Stimulated activated CD4-positive, alpha-beta T cell treated with anti-CD3 and anti-CD28 coated beads, Interleukin-1b, Interleukin-23, amount 100 ng/mL, for 4 hours (primary cell): ENCODE results near the gene CYBC1.
"Not testable (repeated sequence)": the region's sequence is repeated elsewhere in the genome, so short reads cannot be mapped to it uniquely, and the experiment has no call there.

Experiments used
- DNase-seq, 2 donors: peaks; one replicate each; pipeline ENCODE4 v3.0.0-alpha.2; 2020; ENCODE audit warnings: low read depth in 2 of 2

Gene CYBC1

DNA sequence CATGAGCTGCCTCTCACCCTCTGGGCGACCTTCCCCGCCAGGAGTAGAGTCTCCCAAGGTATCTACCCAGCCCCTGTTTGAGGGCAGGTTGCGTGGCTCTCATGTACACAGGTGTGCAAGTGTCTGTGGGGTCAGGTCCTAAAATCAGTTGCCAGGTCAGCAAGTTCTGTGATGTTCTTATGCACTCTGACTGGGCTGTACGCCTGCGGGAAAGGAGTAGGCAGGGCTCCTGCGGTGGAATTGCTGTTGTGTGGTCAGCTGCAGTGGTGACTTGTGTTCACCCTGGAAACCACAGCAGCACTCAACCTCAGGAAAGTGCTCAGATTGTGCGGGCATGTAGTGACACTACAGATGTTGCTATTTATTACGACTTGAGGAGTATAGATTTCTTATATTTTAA lies 27.4 kb upstream of the CYBC1 start:
- DNase-seq: no peak

DNA sequence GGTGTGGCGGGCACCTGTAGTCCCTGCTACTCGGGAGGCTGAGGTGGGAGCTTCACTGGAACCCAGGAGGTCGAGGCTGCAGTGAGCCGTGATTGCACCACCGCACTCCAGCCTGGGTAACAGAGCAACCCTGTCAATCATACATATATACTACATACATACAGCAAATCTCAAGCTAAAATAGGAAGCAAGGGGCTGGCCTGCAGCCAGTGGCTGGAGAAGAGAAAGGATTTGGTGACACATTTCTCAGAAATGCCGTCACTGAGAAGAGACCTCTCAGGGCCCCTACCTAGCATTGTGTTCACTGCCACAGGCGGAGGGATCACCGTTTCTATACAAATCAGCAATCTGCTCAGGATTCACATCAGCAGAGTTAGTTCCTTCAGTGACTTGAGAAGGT lies 24.9 kb upstream of the CYBC1 start:
- DNase-seq: no peak

DNA sequence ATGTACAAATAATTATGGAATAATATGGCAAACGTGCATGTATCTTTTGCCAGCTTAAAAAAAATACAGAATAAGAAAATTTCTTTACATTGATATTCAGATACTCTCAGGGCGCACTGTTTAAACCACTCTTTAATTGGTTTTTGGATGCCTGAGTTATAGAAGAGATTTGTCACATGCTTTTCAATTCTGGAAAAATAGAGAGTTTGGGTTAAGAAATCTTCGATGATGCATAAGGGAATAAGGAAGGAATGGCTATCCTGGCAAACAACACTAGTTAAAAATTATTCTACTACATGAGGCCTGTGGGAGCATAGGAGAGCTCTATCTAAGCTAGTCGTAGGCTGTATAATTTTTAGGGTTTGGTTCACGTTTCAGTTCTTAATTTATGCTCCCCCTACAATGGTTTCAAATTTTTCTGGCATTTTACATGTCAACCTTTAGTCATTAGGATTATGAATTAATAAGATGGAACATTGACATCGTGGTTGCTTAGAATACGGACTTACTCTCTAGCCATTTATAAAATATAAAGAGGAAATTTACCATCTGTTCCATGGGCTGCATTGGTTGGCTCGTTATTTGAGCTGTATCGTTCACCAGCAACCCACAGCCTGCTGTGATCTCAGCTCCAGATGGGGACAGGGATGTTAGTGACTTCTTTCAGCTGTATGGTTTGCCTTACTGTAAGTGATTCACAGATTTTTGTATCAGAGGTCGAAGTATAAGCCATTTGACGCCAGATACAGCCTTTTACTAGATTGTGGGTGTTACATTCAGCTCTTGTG lies 23.9 kb upstream of the CYBC1 start:
- no peak for DNase-seq

DNA sequence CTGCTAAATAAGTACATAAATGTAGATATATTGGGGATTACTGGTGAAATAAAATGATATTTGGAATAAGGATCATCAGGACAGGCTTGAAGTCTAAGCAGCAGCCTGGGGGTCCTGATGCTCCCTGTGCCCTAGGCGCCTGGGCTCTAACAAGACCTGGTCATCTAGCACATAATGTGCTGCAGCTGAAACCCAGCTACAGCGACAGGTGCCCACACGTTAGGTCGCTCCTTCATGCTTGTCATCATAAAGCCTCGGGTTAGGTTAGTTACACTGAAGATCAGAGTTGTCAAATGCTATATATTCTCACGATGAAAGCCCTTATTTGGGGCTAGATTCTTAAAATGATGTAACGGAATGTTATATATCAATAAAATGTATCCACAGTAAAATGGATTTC lies 19.5 kb upstream of the CYBC1 start:
- DNase-seq: no peak

DNA sequence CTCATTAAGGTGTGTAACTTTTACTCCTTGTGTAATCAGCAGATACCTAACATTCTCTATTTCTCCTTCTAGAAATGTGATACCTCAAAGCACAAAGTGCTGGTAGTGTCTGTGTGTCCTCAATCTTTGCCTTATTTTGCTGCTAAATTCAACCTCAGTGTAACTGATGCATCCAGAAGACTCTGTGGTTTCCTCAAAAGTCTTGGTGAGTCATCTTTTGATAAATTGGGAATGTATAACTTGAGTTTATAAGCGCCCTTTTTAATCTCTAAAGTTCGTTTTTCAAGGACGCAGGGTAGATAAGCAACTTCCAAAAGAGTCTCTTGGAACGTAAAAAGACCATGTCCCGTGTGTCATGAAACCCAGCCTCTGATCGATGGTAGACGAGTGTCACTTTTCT lies 18.1 kb upstream of the CYBC1 start:
- no peak for DNase-seq

DNA sequence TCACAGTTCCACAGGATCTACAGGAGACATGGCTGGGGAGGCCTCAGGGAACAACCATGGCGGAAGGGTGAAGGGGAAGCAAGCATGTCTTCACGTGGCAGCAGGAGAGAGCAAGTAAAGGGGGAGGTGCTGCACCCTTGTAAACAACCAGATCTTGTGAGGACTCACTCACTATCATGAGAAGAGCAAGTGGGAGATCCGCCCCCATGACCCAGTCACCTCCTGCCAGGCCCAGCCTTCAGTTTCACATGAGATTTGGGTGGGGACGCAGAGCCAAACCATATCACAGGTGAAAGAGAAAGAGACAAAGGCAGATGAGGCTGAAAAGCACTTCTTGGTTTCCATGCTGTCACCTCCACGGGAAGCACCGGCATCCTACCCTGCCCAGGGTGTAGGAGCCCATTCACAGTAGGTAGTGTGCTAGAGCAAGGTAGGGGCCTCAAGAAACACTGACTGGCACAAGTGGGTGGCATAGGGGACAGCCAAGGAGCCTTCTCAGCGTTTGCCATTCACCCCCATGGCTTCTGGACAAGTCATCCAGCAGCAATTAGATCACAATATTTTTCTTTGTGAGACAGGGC lies 14.6 kb upstream of the CYBC1 start:
- no peak for DNase-seq

DNA sequence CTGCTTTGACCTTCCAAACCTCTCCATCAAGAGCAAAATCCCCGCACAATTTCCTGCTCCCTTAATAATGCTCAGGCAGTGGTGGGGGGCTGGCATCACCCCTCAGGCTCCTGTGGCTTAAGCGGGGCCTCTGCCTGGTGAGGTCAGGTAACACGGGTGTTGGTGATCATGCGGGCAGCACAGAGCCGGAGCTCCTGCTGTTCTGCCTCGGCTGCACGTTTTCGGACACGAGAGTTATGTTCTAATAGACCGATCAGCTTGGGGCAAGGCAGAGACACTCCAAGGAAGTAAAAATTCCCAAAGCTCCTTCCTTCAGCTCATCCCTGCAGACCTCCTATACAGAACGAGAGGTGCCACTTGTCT lies 14.0 kb upstream of the CYBC1 start:
- DNase-seq: no peak

DNA sequence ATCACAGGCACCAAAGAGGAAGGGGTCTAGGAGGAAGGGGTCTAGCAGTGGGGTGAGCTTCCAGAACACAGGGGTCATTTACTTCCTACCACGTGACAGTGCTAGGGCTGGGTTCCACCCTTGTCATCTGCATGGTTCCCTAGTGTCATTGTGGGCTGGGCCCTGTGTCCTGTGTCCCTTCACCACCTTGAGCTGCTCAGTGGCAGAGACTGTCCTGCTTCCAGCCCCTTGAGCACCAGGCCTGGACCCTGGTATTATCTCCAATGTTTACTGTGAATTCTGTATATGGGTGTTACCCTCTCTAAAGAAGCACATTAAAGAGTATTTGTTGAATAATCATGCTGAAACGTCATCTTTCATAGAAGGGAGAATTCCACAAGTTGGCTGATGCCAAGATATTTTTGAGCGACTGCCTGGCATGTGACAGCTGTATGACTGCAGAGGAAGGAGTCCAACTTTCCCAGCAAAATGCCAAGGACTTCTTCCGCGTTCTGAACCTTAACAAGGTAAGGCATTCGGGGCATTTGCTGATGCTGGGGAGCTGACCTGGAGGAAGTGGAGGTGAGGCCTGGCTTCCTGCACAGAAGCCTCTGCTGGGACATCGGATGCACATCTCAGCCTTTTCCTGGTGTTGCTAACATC lies 13.5 kb upstream of the CYBC1 start:
- no peak for DNase-seq

DNA sequence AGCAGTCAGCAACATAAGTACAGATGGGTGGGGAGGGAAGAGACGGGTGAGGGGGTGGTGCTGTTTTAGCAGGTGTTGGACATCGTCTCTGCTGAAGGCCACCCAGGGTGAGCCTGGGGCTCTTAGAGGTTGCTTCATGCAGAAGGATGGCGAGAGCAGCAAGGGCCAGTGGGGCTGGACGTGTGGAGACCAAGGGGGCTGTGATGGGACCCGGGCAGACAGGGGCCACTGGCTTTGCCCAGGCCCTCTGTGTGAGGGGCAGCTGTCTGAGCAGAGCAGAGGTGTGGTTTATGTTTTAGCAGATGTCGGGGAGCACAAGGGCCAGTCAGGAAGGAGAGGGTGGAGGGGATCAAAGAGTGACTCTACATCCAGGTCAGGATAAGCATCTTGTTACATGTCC lies 12.8 kb upstream of the CYBC1 start:
- no peak for DNase-seq

DNA sequence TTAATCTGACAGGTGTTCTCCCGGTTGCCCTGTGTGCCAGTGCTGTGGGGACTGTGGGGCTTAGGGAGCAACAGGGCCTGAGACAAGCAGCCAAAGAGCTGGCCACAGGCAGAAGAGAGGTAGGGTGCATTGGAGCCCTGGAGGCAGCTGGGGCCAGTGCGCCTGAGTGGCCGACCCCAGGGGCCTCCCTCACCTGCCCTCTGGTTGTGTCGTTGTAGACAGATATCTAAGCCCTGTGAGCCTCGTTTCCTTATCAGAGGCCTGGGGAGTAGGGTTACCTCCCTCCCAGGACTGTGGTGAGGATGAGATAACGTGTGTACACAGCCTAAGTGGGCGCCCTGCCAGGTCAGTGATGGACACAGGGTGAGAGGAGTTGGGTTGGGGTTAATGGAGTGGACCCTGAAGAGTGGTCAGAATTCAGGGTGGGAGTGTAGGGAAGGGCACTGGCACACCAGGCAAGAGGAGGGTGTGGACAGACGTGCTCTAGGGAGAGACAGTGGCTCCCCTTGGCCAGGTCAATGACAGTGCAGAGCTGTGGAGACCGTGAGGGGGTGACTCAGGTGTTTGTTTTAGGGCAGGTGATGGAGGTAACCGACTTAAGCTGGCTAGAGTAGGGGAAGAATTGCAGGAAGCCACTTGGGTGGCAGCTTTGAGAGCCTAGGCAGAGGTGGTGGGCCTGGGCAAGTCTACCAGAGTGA lies 11.4 kb upstream of the CYBC1 start:
- DNase-seq: no peak

DNA sequence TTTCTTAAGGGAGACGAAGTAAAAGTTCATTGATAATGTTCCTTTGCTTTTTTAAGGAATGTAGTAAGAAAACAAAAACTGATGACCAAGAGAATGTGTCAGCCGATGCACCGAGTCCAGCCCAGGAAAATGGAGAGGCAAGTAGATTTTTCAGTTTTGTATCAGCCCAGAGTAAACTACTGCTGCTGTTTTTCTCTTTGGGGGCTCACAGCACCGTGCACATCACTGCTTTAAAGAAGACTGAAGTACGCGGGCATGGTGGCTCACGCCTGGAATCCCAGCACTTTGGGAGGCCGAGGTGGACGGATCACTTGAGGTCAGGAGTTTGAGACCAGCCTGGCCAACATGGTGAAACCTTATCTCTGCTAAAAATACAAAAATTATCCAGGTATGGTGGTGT lies 9.4 kb upstream of the CYBC1 start:
- not testable (repeated sequence) for DNase-seq

DNA sequence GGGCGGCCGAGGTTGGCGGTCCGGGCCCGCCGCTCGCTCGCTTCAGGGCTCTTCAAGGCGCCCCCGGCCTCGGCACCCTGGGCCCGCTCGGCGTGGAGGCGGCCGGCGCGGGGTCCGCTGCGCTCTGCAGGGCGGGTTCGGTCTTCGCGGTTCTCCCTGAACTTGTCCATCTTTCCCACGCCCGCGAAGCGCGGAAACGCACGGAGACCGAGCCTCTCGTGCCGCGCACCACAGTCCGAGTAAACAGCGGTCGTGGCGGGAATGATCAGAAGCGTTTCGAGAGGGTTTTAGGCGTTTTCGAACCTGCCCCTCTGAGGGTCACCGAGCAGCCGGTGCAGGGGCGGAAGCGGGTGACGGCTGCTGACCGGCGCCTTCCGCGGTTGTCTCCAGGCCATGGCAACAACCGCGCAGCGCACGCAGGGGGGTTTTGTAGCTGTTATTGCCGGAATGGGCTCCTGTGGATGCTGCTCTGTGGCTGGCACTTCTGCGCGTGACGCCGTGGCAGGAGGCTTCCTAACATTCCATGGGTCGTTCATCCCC lies 8.4 kb upstream of the CYBC1 start:
- no peak for DNase-seq

DNA sequence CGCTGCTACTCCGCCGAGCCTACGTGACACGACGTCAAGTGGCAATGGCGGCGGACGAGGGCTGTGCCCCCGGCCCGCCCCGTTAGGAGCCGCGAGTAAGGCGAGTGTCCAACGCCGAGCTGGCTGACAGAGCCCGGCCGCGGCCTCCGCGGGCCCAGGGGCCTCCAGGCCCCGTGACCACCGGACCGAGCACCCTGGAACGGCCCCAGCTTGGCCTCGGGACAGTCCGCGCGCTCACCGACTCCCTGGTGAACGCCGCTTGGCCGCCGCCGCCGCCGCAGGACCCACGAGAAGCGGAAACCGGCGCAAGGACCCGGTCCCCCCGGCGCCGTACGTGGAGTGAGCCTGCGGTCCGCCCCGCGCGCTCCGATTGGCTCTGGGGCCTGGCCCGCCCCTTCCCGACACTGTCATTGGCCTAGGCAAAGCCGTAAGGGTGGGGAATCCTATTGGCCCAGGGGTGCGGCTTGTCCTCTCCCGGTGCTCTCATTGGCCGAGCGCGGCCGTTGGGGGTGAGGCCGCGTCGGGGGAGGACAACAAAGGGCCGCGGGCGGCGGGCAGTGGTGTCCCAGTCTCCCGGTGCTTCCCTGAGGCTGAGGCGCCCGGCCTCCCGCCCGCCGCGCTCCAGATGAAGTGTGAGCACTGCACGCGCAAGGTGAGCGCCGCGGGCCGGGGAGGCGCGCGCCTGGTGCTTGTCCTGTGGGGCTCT lies 7.8 kb upstream of the CYBC1 start, which contains the start of gene NARF:
Gene NARF (plus strand): TSS at position 563 of the 706 bp plus-strand sequence. CDS start 63 bp downstream, at position 626.
- peak; percentile 90 for DNase-seq

DNA sequence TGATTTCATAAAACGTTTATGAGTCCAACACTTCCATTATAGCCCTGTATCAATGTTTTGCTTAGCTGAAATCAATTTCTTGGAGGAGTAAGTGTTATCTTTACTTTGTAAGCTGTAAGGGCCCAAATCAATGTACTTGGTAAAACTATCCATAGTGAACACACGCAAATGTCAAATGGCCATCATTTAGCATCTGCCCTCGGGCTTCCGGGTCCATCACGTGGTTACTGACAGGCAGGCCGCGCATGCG lies 7.3 kb upstream of the CYBC1 start:
- DNase-seq: no peak

DNA sequence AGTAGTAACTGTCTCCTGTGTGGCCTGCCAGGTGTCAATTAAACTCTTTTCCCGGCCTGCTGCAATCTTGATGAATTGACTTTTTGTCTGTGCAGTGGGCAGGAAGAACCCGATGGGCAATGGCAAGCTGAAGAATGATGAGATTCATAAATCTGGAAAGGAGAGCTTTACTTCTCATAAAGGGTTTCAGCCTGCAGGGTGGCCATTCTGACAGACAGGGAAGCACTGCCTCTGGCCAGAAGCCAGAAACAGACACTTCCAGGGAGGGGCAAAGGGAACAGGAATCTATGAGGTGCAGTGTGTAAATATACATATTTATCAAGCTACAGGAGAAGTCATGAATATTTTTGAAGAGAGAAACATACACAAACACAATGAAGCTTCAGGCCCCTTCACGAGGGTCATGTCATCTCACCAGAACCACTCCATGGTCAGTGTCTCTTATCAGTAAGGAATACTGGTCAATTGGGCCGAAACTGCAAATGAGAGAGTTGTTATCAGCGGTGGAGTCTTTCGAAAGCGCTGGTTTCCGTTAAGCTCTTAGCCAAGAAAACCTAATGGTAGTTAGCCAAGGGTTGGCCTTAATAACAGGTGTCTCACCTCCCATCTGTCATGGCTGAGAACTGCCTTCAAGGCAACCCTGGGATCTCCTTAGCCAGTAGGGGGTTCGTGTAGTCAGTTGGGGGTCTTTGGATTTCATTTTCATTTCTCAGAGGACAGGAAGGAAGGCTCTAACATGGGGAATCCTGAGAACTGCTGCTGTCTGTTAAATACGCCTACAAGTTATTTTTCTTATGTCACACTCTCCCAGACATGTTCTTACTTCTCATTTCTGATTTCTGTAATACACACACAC lies 6.7 kb upstream of the CYBC1 start:
- no peak for DNase-seq

DNA sequence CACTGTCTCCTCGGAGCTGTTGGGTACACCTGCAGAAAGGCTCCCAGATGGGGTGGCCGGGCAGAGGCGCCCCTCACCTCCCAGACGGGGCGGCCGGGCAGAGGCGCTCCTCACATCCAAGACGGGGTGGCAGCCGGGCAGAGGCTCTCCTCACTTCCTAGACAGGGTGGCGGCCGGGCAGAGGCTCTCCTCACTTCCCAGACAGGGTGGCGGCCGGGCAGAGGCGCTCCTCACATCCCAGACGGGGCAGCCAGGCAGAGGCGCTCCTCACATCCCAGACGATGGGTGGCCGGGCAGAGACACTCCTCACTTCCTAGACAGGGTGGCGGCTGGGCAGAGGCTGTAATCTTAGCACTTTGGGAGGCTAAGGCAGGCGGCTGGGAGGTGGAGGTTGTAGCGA lies 3.2 kb upstream of the CYBC1 start:
- not testable (repeated sequence) for DNase-seq

DNA sequence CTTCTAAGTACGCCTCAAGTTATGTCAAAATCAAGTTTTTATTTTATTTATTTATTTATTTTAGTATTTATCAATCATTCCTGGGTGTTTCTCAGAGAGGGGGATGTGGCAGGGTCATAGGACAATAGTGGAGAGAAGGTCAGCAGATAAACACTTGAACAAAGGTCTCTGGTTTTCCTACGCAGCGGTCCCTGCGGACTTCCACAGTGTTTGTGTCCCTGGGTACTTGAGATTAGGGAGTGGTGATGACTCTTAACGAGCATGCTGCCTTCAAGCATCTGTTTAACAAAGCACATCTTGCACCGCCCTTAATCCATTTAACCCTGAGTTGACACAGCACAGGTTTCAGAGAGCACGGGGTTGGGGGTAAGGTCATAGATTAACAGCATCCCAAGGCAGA lies 2.6 kb upstream of the CYBC1 start:
- DNase-seq: not testable (repeated sequence)

DNA sequence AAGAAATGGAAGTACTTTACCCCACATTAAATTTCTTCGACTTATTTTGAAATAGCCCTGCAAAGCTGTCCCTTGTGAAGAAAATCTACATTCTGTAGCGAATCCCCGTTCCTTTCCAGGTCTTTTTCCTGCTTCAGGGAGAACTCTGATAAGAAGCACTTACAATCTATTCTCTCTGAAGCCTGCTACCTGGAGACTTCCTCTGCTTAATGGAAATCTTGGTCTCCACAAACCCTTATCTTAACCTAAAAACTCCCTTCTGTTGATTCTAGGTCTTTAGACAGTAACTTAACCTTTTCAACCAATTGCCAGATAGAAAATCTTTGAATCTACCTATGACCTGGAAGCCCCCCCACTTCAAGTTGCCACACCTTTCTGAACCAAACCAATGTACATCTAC lies 1.6 kb upstream of the CYBC1 start:
- no peak for DNase-seq

DNA sequence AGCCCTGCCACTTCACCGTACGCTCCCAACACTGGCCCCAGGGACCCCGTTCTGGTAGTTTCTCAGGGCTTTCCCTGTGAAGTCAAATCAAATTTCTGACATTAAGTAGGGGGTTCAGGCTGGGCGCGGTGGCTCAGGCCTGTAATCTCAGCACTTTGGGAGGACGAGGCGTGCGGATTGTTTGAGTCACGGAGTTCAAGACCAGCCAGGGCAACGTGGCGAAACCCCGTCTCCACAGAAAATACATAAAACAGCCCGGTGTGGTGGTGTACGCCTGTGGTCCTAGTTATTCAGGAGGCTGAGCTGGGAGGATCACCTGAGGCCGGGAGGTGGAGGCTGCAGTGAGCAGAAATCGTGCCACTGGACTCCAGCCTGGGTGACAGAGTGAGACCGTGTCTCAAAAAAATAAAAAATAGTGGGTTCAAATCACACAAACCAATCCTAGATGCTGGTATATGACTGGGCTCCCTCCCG lies 632 bp downstream of the CYBC1 start:
- DNase-seq: peak; percentile 22 to 41

DNA sequence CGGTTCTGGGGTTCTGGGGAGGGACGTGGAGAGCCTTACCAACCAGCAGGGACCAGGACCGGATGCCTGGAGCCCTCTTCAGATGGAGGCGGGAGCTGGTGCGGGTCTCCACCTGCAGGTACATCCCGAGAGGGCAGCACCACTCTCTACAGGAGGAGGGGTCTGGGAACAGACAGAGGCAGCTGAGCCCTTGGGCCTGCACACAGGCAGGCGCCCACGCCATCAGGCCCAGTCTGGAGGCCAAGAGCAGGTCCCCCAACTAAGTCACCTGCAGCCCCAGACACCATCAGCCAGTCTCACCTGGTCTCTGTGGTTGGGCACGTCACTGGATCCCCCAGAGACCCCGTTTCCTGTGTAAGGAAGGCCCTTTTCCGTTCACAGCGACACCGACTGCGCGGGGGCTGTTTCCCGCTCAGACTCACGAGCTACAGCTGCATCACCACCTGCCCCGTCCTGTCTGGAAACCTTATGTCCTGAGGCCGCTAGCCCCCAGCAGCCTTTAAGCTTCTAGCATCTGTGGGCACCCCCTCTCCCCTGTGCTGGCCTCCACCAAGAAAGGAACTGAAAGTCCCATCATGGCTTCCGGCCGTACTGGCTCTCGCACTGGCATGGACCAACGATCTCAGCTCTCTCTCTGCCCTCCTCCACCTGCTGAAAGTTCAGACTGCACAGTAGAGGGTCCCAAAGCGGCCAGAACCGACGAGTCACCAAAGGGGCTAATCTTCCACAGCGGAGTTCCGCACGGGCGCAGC lies 1.2 kb downstream of the CYBC1 start:
- DNase-seq: peak; percentile 45 to 55
